Iris pigment epithelial cell (primary cell): ENCODE results near the gene PRKAR1B.
A peak's percentile ranks its signal among the peaks of the same experiment; 100 is the strongest.

Experiments used
- DNase-seq: peaks from one replicate; pipeline ENCODE4 v3.0.0-alpha.2; 2011; ENCODE audit warnings: low read depth

Gene PRKAR1B

DNA sequence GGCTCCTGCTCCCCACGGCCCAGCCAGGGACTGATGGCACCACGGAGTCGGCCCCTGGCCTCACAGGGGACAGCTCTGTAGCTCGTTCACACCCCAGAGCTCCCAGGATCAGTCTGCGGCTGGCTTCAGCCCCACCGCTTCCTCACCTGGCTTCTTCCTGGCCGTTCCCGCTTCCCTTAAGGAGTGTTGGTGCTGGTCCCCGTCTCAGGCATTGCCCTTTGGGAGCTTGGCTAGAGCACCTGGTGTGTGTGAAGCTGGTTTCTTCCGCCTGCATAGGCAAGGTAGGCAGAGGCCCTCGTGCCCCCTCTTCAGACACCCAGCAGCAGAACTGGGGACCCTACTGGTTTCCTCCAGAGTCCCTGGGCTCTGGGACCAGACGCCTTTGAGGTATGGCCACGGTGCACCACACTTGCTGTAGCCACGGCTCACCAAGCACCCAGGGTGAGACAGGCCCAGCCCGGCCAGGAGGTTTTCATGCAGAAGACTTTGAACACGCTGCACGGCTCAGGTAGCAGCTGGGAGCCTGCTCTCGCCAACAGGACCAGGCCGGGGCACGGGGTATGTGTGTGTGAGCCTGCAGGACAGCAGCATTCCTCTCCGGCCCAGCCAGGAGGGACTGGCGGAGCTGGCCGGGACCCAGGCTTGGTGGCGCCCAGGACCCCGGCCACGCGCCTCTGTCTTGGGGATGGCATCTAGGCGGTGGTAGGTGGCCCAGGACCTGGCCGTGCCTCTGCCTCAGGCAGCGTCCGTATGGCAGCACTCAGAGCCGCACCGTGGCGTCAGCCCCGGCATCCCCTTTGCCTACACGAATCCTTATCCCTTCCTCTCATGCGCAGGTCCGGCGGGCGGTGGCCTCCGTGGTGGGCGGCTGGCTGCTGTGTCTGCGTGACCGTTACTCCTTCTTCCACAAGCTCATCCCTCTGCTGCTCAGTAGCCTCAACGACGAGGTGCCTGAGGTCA, 13.2 kb upstream of the PRKAR1B start:
- DNase-seq: no peak

DNA sequence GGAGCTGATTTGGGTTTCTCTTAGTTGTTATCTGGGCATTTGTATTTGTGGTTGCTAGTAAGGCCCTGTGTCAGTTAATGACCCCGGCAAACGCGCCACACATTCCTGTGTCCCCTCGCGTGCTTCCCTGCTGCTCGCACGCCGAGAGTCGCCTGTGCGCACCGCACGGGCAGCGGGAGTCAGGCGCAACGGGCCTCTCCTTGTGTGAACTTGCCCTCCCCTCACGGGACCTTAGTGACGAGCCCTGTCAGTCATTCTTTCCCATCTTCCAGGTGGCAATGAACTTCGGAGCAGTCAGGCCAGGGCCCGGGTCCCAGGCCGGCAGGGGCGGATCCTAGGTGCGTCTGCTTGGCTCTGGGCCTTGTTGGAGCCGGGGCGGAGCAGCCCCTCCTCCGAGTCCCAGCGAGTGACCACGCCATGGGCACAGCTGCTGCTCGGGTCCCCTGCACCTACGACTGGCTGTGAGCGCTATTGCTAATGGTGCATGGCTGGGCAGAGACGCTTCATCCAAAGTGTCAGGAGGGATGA, 12.4 kb upstream of the PRKAR1B start:
- DNase-seq: no peak

DNA sequence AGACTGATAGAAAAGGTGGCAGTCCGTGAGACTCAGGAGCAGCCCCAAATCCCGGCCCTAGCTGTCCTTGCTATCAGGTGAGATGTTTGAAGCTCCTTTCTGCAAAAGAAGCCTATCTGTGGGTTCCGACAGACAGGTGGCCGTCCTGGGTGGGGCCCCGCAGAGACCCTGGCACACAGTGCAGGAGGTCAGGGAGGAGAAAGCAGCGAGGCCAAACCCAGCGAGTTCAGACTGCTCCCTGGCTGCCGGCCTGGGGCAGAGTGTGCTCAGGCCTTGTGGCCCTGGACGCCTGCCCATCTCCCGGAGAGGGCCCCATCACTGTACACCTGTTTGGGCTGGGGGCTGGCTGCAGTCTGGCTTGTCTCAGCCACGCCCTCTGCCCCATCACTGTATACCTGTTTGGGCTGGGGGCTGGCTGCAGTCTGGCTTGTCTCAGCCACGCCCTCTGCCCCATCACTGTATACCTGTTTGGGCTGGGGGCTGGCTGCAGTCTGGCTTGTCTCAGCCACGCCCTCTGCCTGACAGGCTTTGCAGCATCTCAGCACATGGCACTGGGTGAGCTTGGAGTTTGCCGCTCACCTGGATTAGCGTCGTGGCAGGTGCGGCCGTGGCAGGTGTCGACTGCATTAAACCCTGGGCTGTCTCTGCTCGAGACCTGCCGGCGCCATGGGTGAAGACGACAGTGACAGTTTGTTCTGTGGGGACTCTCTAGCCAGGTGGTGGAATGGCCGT, 11.8 kb upstream of the PRKAR1B start:
- DNase-seq: no peak

DNA sequence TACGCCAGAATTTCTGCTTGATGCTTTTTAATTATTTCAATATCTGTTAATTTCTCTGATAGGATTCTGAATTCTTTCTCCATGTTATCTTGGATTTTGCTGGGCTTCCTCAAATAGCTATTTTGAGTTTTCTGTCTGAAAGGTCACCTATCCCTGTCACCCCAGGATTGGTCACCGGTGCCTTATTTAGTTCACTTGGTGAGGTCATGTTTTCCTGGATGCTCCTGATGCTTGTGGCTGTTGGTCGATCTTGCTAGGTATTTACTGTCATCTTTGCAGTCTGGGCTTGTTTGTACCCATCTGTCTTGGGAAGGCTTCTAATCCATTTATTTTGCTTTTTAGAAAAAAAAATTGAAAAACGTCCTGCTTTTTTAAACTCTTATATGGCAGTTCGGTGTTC, 11.2 kb upstream of the PRKAR1B start:
- DNase-seq: no peak

DNA sequence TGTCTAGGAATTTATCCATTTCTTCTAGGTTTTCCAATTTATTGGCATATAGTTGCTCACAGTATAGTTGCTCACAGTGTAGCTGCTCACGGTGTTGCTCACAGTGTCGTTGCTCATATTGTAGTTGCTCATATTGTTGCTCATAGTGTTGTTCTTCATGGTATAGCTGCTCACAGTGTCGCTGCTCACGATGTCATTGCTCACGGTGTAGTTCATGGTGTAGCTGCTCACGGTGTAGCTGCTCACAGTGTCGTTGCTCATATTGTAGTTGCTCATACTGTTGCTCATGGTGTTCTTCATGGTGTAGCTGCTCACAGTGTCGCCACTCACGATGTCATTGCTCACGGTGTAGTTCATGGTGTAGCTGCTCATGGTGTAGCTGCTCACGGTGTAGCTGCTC, 7.7 kb upstream of the PRKAR1B start:
- DNase-seq: no peak

DNA sequence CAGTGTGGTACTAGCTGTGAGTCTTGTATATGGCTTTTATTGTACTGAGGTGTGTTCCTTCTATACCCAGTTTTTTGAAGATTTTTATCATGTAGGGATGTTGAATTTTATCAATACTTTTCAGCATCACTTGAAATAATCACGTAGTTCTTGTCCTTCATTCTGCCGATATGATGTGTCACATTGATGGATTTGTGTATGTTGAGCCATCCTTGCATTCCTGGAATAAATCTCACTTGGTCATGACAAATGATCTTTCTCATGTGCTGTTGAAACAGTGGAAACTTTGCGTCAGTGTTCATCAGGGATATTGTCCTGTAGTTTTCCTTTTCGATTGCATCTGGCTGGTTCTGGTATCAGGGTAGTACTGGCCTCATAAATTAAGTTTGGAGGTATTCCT, 7.1 kb upstream of the PRKAR1B start:
- no peak for DNase-seq

DNA sequence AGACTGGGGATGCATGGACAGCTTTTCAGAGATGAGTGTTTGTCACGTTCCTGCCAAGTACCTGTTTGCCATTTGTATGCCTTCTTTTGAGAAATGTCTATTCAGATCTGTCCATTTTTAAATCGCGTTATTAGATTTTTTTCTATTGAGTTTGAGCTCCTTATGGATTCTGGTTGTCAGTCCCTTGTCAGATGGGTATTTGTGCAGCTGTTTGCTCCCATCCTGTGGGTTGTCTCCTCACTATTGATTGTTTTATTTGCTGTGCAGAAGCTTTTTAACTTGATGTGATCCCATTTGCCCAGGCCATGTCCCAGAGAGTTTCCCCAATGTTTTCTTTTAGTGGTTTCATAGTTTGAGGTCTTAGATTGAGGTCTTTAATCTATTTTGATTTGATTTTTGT, 5.5 kb upstream of the PRKAR1B start:
- DNase-seq: no peak

DNA sequence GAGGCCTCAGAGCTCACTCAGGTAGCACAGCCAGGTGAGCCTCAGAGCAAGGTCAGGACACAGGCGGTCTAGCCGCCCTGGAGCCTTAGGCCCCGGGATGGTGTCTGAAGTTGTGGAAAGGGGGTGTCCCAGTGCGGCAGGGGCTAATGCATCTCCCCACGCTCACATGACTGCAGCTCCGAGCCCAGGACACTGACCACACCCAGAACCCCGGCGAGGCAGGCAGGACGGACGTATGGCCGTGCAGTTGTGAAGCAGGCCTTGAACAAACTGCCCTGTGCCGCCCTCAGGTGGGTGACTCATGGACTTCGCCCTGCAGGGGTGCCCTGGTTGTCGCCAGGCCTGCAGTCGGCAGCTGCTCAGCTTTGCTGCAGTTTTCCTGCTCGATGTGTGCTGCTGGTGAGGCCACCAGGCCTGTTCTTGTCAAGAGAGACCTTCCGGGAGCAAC, 5.0 kb upstream of the PRKAR1B start:
- DNase-seq: no peak

DNA sequence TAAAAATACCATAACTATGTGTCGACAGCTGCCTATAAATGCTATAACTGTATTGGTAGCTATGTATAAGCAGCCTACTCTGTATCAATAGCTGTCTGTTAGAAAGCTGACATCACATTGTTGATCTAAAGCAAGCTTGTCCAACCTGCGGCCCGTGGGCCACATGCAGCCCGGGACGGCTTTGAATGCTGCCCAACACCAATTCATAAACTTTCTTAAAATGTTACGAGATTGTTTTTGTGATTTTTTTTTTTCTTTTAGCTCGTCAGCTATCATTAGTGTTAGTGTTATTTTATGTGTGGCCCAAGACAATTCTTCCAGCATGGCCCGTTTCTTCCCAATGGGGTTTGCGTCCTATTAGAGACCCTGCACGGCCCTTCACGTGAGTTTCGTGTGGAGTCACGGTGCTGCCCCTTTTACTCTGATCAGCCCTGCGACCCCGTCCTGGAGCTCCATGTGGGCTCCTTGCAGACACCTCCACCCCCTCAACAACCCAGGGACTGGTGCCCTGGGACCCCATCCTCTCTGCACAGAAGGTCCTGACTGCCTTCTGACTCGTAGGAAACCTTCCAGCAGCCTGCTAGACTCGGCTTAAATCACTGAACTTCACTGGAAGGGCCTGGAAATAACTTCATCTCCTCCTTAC, 4.5 kb upstream of the PRKAR1B start:
- no peak for DNase-seq

DNA sequence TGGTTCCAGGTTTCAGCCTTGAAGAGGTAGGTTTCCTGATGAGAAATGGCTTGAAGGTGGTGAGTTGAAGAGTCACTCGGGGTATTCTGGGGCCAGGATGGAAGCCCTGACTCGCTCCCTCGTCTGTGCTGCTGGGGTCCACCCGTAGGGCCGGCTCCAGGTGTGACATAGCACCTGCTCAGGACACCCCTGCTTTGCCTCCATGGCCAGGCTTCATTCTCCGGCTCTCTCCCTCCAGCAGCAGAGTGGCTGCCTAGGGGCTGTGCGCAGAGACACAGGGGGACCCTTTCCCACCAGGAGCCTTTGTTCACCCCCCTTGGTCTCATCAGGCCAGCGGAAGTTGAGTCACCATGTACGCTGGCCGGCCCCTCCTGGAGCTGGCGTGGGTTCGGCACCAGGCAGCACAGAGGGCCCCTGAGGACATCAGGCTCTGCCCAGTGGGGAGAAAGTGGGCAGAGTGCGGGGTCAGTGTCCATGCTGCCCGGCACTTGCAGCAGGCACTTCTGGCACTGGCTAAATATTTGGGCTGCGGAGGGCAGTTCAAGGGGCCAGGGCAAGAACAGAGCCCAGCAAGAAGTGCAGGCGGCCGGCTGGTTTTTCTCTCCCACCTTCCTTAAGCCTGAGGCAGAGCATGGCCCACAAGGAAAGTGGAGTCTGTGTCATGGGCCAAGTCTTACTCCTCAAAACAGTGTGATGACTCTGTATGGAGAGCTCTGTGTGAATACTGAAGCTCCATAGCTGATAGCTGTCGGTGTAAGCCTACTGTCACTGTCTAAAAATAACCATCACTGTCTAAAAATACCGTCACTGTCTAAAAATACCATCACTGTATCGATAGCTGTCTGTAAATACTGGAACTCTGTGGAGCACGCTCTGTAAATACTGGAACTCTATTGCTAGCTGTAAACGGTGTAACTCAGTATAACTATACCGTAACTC, 3.7 kb upstream of the PRKAR1B start:
- DNase-seq: no peak

DNA sequence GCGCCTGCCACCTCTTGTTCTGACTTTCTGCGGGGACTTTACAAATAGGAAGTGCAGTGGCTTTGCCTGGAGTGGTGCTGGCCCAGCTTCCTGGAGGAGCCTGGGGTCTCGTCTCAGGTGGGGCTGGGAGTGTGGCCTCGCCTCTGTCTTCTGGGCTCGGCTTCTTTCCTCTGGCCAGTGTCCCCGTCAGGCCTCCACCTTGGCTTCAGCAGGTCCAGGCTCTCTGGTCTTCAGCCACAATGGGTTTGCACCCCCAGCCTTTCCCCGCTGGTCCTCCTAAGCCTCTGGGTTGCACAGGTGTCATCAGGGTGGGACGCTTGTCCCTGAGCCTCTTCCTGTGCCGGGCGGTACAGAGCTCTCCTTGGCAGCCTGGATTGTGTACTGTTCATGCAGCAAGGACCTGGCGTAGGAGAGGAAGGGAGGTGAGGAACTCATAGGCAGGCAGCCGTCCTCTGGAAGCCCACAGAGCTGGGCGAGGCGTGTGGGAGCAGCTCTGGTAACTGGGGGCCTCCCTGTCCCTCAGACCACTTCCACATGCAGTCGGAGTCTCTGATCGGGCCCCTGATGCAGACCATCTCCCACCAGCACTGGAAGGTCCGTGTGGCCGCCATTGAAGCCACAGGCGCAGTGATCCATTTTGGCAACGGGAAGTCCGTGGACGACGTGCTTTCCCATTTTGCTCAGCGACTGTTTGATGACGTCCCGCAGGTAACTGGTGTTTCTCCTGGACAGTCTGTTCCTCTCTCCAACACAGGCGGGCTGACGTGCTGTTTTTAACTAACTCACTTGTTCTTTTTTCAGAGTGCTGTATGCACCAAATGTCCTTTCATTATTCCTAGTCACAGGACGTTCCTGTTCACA, 2.3 kb upstream of the PRKAR1B start:
- no peak for DNase-seq

DNA sequence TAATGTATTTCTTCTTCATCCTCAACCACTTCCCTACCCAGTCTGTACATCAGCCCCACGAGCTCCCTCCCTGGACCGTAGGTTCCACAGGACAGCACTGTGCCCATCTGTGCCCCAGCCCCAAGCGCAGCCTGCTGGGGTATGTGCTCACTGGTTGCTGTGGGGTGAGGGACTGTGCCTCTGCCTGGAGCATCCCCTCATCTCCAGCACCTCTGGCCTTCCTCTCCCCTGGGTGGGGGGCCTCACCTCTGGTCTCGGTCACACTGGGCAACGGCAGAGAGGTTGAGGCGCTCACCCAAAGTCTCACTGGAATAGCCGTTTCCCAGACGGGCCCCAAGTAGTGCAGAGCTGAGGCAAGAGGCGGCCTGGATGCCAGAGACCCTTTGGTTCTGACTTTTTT, 1.5 kb upstream of the PRKAR1B start:
- DNase-seq: no peak

DNA sequence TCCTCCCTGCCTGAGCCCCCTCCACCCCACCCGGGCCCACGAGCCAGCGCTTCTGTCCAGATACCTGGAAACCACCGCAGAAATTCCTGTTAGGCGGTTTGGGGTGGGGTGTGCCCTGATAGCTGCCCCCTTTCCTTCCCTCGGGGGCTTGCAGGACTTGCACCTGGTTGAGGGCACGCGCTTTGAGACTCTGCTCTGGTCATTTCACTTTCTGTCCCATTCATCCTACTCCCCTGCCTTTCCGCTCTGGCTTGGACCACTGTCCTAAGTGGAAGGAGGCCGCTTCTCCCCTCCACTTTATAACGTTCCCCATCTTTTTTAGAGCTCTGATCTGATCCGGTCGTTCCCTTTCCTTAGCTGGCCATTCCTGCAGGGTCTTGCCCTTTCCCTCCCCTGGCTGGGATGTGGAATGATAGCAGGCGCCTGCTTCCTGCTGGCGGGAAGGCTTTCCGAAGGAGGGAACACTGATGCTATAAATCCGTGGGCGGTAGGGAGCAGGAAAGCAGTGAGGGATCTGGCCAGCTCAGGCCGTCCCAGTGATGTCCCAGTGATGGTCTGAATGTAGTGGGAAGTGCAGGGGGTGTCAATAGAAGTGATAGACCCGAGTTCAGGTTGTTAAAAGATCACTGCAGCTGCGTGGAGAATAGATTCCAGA, 852 bp upstream of the PRKAR1B start:
- DNase-seq: no peak

DNA sequence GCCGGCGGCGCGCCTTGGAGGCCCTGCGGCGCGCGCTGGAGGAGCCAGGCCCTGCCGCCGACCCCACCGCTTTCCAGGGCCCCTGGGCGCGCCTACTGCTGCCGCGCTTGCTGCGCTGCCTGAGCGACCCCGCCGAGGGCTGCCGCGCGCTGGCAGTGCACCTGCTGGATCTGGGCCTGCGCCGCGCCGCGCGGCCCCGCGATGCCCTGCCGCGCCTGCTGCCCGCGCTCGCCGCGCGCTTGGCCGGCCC, 302 bp downstream of the PRKAR1B start:
- no peak for DNase-seq

DNA sequence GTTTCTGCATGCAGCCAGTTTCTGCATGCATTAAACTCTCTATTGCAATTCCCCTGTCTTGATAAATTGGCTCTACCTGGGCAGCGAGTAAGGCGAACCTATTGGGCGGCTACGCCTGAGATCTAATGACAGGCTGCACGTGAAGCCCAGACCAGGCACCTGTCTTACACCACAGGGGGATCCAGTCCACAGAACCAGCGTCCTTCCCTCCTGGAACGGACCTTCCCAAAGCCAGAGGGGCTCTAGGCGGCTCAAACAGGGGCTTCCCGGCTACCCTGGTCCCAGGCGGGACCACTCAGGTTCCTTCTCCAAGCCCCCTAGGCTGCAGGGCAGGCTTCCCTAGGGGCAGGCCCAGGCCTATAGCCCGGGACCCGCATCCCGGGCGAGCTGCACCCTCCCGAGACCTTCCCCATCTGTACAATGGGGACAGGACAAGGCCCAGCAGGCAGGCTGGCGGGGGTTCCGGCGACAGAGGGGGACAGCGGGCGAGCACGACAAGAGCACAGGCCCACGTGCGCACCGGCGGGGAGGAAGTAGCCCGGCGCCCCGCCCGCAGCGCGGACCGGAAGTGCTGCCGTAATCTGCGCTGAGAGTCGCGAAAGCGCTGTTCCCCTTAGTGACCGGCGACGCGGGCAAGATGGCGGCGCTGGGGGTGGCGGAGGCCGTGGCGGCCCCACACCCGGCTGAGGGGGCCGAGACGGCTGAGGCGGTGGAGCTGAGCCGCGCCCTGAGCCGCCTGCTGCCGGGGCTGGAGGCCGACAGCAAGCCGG, 812 bp downstream of the PRKAR1B start, which contains the start of gene DNAAF5:
Gene DNAAF5 (plus strand): TSS at position 616 of the 770 bp plus-strand sequence. CDS start 22 bp downstream, at position 638.
- DNase-seq: peak; percentile 85

DNA sequence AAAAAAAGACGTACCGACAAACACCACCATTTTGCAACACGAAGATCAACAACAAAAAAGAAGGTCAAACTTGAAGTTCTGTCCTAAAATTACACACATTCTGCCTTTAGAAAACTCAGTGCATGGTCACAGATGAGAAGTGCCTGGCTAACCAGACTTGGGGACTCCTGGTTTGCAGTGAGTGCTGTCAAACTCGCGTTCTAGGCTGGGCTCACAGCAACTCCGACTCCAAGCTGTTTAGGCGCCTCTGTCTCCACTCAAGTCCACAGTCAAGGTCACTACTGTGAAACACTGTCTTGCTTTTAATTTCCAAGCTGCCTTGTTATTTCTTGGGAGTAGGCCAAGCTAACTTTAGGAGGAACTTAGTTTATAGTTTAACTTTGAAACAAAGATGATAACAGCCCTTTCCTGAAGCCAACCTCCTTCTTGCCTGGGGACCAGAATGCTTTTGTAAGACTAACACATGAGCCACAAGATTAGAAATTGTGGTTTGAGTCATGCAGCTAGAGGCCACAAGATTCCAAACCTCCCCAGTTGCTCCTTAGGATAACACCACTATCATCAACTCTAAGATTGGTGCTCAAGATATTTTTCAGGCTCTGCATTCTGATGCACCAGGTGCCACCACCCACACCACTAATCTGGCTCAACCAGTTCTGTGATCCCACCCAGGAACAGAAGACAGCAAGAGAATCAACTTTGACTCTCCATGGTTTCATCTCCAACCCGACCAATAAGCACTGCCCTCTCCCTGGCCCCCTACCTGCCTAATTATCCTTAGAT, 1.7 kb downstream of the PRKAR1B start:
- peak; percentile 83 for DNase-seq

DNA sequence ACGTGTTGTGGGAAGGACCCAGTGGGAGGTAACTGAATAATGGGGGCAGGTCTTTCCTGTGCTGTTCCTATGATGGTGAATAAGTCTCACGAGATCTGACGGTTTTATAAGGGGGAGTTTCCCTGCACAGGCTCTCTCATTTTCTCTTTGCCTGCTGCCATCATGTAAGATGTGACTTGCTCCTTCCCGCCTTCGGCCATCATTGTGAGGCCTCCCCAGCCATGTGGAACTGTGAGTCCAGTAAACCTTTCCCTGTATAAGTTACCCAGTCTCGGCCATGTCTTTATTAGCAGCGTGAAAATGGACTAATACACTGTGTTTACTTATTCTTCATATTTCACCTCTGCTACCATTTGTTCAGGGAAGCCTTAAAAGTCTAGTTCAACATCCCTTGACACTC, 2.8 kb downstream of the PRKAR1B start:
- no peak for DNase-seq

DNA sequence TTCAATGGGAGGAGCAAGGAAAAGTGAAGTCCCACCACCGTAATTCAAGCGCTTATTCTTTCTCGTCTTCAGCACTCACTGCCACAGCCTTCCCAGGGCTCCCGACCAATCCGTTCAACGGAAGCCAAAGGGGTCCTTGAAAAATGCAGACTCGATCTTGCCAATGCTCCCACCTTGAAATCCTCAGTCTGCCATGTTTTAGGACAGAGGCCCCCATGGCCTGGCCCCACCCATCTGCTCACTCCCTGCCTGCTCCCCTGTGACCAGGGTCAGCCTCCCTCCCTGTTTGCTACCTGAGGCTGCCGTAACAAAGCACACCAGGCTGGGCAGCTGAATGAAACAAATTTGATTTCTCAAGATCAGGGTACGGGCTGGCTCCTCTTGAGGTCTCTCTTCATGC, 3.5 kb downstream of the PRKAR1B start:
- DNase-seq: no peak
